GM12865 (cell line): ENCODE measurements around the gene NCOA7.

Experiments
- DNase-seq: peaks from one replicate; pipeline ENCODE4 v3.0.0; 2010; ENCODE audit warnings: low read depth
- H3K4me3 ChIP-seq: 2 replicates; pipeline ENCODE4 v1.5.1; 2011; ENCODE audit warnings: mild to moderate bottlenecking, low read depth, low read length, control low read depth
- CTCF ChIP-seq: IDR thresholded peaks from 2 replicates; pipeline ENCODE4 v1.5.1; 2011; ENCODE audit warnings: low read length, control low read depth, low read depth, inconsistent platforms; ENCODE audit not compliant: insufficient read depth; ENCODE audit errors: missing control alignments

The NCOA7 gene

GRCh38 chr6:125759184-125759902 lies 31.4 kb upstream of the NCOA7 start:
- DNase-seq = no peak
- TF ChIP-seq CTCF = no peak
- H3K4me3 ChIP-seq = no peak overlapping the region

- DNase-seq = no peak
- no peak for TF ChIP-seq CTCF
- H3K4me3 ChIP-seq = no peak overlapping the region
Observed at GRCh38 chr6:125759959-125760457, 30.8 kb upstream of the NCOA7 start.

GRCh38 chr6:125764121-125764671 lies 26.6 kb upstream of the NCOA7 start:
- TF ChIP-seq CTCF = no peak

GRCh38 chr6:125765944-125766343 lies 24.8 kb upstream of the NCOA7 start:
- no peak for DNase-seq
- no peak for TF ChIP-seq CTCF
- no peak overlapping the region for H3K4me3 ChIP-seq

More at GRCh38 chr6:125764121-125764671, 26.6 kb upstream of the NCOA7 start:
- H3K4me3 ChIP-seq = no peak overlapping the region
- DNase-seq = peak; percentile 54

- no peak for TF ChIP-seq CTCF
- DNase-seq = no peak
- H3K4me3 ChIP-seq = no peak overlapping the region
Observed at GRCh38 chr6:125766641-125767040, 24.1 kb upstream of the NCOA7 start.

- no peak overlapping the region for H3K4me3 ChIP-seq
- DNase-seq = no peak
- TF ChIP-seq CTCF = no peak
Observed at GRCh38 chr6:125769147-125769783, 21.5 kb upstream of the NCOA7 start.
